Keratinocyte (primary cell): Measurements from ENCODE around the gene DOP1A. TPM values are rescaled to one million over a fixed set of nuclear protein-coding genes. Genes with fewer than 3 reads are reported as not detected.

Experiments
- DNase-seq: peaks from one replicate; pipeline ENCODE4 v3.0.0-alpha.2; 2011; ENCODE audit warnings: low read depth, missing footprints, low spot score
- FAIRE-seq: peaks from 2 replicates; lab custom pipeline; 2011; peaks lifted over from hg19 to GRCh38; lab: Jason Lieb, UNC
- H2AFZ ChIP-seq: 2 replicates; pipeline ENCODE4 v1.6.0; 2012; ENCODE audit warnings: low read length, control low read depth, inconsistent platforms; ENCODE audit not compliant: control insufficient read depth
- H3K27ac ChIP-seq: 2 replicates; pipeline ENCODE4 v1.5.1; 2011; ENCODE audit warnings: low read length; ENCODE audit not compliant: control insufficient read depth, insufficient read depth
- H3K27me3 ChIP-seq: 3 replicates; pipeline ENCODE4 v1.6.0; 2011; ENCODE audit warnings: low read length; ENCODE audit not compliant: control insufficient read depth, insufficient read depth; ENCODE audit errors: extremely low read depth
- H3K36me3 ChIP-seq, 2 experiments: 2 replicates in 1 of 2; 3 replicates in 1 of 2; pipeline ENCODE4 v1.5.1; 2011; ENCODE audit warnings: low read length in 2 of 2, mild to moderate bottlenecking in 1 of 2; ENCODE audit not compliant: control insufficient read depth in 2 of 2, insufficient read depth in 2 of 2; ENCODE audit errors: extremely low read depth in 1 of 2
- H3K4me1 ChIP-seq: 3 replicates; pipeline ENCODE4 v1.5.1; 2011; ENCODE audit warnings: low read length; ENCODE audit not compliant: control insufficient read depth, insufficient read depth; ENCODE audit errors: extremely low read depth
- H3K4me2 ChIP-seq: 3 replicates; pipeline ENCODE4 v1.6.0; 2011; ENCODE audit warnings: low read depth, low read length; ENCODE audit not compliant: control insufficient read depth, insufficient read depth; ENCODE audit errors: extremely low read depth
- H3K4me3 ChIP-seq, 3 experiments: fragments of 200-600 bp in 1 of 3; sonication (generic) in 1 of 3; 2 replicates in 2 of 3; 3 replicates in 1 of 3; pipeline ENCODE4 v1.5.1; 2011 to 2016; ENCODE audit warnings: low read length in 3 of 3, mild to moderate bottlenecking in 3 of 3, control low read depth in 2 of 3, inconsistent platforms in 1 of 3, low read depth in 1 of 3, mixed read lengths in 1 of 3, mixed run types in 1 of 3, moderate library complexity in 1 of 3; ENCODE audit not compliant: control insufficient read depth in 2 of 3, insufficient read depth in 2 of 3; ENCODE audit errors: extremely low read depth in 1 of 3
- H3K79me2 ChIP-seq: 2 replicates; pipeline ENCODE4 v1.6.0; 2012; ENCODE audit warnings: low read length; ENCODE audit not compliant: control insufficient read depth, insufficient read depth
- H3K9ac ChIP-seq: 3 replicates; pipeline ENCODE4 v1.6.0; 2011; ENCODE audit warnings: low read length; ENCODE audit not compliant: control insufficient read depth, insufficient read depth; ENCODE audit errors: extremely low read depth
- H3K9me1 ChIP-seq: 3 replicates; pipeline ENCODE4 v1.6.0; 2011; ENCODE audit warnings: low read length; ENCODE audit not compliant: control insufficient read depth, insufficient read depth; ENCODE audit errors: extremely low read depth
- H3K9me3 ChIP-seq: 2 replicates; pipeline ENCODE4 v1.5.1; 2012; ENCODE audit warnings: low read depth, low read length; ENCODE audit not compliant: control insufficient read depth
- H4K20me1 ChIP-seq: 3 replicates; pipeline ENCODE4 v1.6.0; 2011; ENCODE audit warnings: low read length; ENCODE audit not compliant: control insufficient read depth, insufficient read depth; ENCODE audit errors: extremely low read depth
- EZH2 ChIP-seq: IDR thresholded peaks from one replicate; pipeline ENCODE4 v1.6.1; 2012; ENCODE audit warnings: inconsistent platforms, mild to moderate bottlenecking, low read length, moderate library complexity
- dilution Hi-C: fragments of 300-500 bp; cut with MboI; formaldehyde crosslinking; loops from one replicate; pipeline ENCODE4 v1.7.0; 2020; ENCODE audit warnings: low sequenced_read_pairs; ENCODE audit not compliant: extremely low pct_ligation_motif_present
- polyA plus RNA-seq, 5 experiments: library from polyadenylated mRNA; depleted of rRNA in 3 of 5; stranded (reverse) in 3 of 5; stranded (forward) in 1 of 5; unstranded in 1 of 5; fragments of >200 nt; gene quantifications; 1 replicate in 1 of 5; 2 replicates in 3 of 5; 3 replicates in 1 of 5; pipeline versions ENCODE4 v1.2.1 to v1.2.3, GENCODE V29; 2011 to 2012; ENCODE audit warnings: missing spikeins in 2 of 5, low read depth in 1 of 5, low replicate concordance in 1 of 5
- TF ChIP-seq, protein P1 (sequence below), 3 experiments: IDR thresholded peaks in 1 of 3; conservative IDR thresholded peaks in 1 of 3; optimal IDR thresholded peaks in 1 of 3; 2 replicates in 2 of 3; 3 replicates in 1 of 3; pipeline versions ENCODE3 to v1.5.1; 2011; ENCODE audit warnings: low read length in 3 of 3, mild to moderate bottlenecking in 3 of 3, moderate library complexity in 2 of 3, control low read depth in 1 of 3, inconsistent platforms in 1 of 3; ENCODE audit not compliant: insufficient read depth in 2 of 3; ENCODE audit errors: extremely low read depth in 1 of 3

DOP1A gene
- polyA plus RNA-seq, 1 donor (not counting 4 experiments of a cell fraction or from before 2014, with no cell fraction given) = 14.1 TPM

GRCh38 chr6:83169511-83169910 lies 102.0 kb downstream of the DOP1A start:
- TF ChIP-seq EZH2 = no peak
- TF ChIP-seq, protein P1, sequence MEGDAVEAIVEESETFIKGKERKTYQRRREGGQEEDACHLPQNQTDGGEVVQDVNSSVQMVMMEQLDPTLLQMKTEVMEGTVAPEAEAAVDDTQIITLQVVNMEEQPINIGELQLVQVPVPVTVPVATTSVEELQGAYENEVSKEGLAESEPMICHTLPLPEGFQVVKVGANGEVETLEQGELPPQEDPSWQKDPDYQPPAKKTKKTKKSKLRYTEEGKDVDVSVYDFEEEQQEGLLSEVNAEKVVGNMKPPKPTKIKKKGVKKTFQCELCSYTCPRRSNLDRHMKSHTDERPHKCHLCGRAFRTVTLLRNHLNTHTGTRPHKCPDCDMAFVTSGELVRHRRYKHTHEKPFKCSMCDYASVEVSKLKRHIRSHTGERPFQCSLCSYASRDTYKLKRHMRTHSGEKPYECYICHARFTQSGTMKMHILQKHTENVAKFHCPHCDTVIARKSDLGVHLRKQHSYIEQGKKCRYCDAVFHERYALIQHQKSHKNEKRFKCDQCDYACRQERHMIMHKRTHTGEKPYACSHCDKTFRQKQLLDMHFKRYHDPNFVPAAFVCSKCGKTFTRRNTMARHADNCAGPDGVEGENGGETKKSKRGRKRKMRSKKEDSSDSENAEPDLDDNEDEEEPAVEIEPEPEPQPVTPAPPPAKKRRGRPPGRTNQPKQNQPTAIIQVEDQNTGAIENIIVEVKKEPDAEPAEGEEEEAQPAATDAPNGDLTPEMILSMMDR (optimal IDR thresholded peaks at IDR 0.05 in 1 of 3, IDR thresholded peaks at IDR 0.05 in 1 of 3, conservative IDR thresholded peaks at IDR 0.05 in 1 of 3; ENCODE audit: extremely low read depth in 1 of 3, insufficient read depth in 2 of 3, low read length in 3 of 3) = no peak
- no peak for DNase-seq
- Histone ChIP-seq H3K36me3 (peaks cover 14 to 35% of the 10 kb centered on the region in 2 experiments), H3K4me1 (no peaks in the 10 kb centered on the region), H3K9me1 (no peaks in the 10 kb centered on the region), H4K20me1 (no peaks in the 10 kb centered on the region), H3K4me2 (no peak overlapping the region), H3K9ac (no peak overlapping the region), H3K9me3 (no peaks in the 10 kb centered on the region), H2AFZ (no peak overlapping the region), H3K4me3 (no peak overlapping the region), H3K79me2 (no peaks in the 10 kb centered on the region), H3K27ac (no peak overlapping the region), H3K27me3 (no peaks in the 10 kb centered on the region)
- dilution Hi-C loops = no loop called here
- no peak for FAIRE-seq

DNA sequence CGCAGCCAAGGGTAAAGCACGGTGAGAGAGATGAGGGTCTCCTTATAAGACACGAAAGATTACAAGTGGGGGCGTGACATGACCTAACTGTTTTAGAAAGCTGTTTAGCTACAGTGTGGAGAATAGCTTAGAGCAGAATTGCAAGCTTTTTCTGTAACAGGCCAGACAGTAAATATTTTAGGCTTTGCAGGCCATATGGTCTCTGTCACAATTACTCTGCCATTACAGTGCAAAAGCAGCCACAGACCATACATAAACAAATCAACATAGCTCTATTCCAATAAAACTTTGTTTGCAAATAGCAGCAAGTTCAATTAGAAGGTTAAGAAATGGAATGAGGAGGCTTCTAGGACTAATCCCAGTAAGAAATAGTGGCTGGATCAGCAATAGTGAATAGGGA lies 108.8 kb downstream of the DOP1A start:
- DNase-seq (no peak), FAIRE-seq (no peak)
- Histone ChIP-seq H2AFZ (no peak overlapping the region), H3K9me1 (no peaks in the 10 kb centered on the region), H3K9ac (no peak overlapping the region), H3K27me3 (no peaks in the 10 kb centered on the region), H3K9me3 (no peaks in the 10 kb centered on the region), H3K27ac (no peak overlapping the region), H3K79me2 (no peaks in the 10 kb centered on the region), H3K36me3 (peaks cover 10 to 17% of the 10 kb centered on the region in 2 experiments), H3K4me1 (no peaks in the 10 kb centered on the region), H3K4me3 (no peak overlapping the region), H3K4me2 (no peak overlapping the region), H4K20me1 (no peaks in the 10 kb centered on the region)
- dilution Hi-C loops = no loop called here
- TF ChIP-seq, protein P1 (optimal IDR thresholded peaks at IDR 0.05 in 1 of 3, IDR thresholded peaks at IDR 0.05 in 1 of 3, conservative IDR thresholded peaks at IDR 0.05 in 1 of 3; ENCODE audit: extremely low read depth in 1 of 3, insufficient read depth in 2 of 3, low read length in 3 of 3) = no peak
- TF ChIP-seq EZH2 = no peak
